IMR-90 (cell line): ENCODE measurements around the gene SEMA5A. TPM values are rescaled to one million over a fixed set of nuclear protein-coding genes. Genes with fewer than 3 reads are reported as not detected.

Source experiments
- ATAC-seq: fragments of 200-7000 bp; cut with Tn5 transposase; 2 replicates; pipeline ENCODE4 v1.9.1; 2020; ENCODE audit warnings: low read depth, mild to moderate bottlenecking, moderate library complexity
- BruUV-seq: library from RNA; stranded (reverse); fragments of 400-500 nt; replicated peaks from 2 replicates; lab custom pipeline; 2021; lab: Mats Ljungman, UMichigan
- CTCF ChIA-PET: fragments of 300-600 bp; formaldehyde crosslinking; extraction: SDS; loops from one replicate; lab custom pipeline; 2021; ENCODE audit warnings: antibody characterized with exemption; lab: Yijun Ruan, JAX
- POLR2A ChIA-PET: fragments of 300-600 bp; sonication (Branson Sonifier 250); formaldehyde crosslinking; loops from one replicate; lab custom pipeline; 2022; ENCODE audit warnings: antibody characterized with exemption; ENCODE audit not compliant: unreplicated experiment; lab: Charles Lee
- DNase-seq: peaks from one replicate; pipeline ENCODE4 v3.0.0; 2013
- H2AFZ ChIP-seq: replicated peaks from 2 replicates; pipeline ENCODE3; 2013; ENCODE audit warnings: low read length, mild to moderate bottlenecking; ENCODE audit not compliant: poor library complexity
- H2AK5ac ChIP-seq: 2 replicates; pipeline ENCODE4 v1.6.1; 2013; ENCODE audit warnings: low read depth, low read length, inconsistent platforms
- H2AK9ac ChIP-seq: replicated peaks from 2 replicates; pipeline ENCODE3; 2013; ENCODE audit warnings: mild to moderate bottlenecking, low read depth, low read length, moderate library complexity; ENCODE audit not compliant: poor library complexity
- H2BK120ac ChIP-seq: 2 replicates; pipeline ENCODE4 v1.6.1; 2013; ENCODE audit warnings: low read depth, low read length, inconsistent platforms
- H2BK15ac ChIP-seq: 3 replicates; pipeline ENCODE4 v1.6.1; 2013; ENCODE audit warnings: low read depth, low read length, inconsistent platforms
- H2BK20ac ChIP-seq: 2 replicates; pipeline ENCODE4 v1.6.1; 2013; ENCODE audit warnings: low read depth, mild to moderate bottlenecking, inconsistent platforms, low read length, moderate library complexity
- H2BK5ac ChIP-seq: 2 replicates; pipeline ENCODE4 v1.6.1; 2013; ENCODE audit warnings: mild to moderate bottlenecking, low read depth, low read length, inconsistent platforms; ENCODE audit not compliant: poor library complexity, severe bottlenecking
- H3K14ac ChIP-seq: replicated peaks from 2 replicates; pipeline ENCODE4 v1.6.1; 2013; ENCODE audit warnings: low read depth, low read length, inconsistent platforms
- H3K18ac ChIP-seq: 2 replicates; pipeline ENCODE4 v1.6.1; 2013; ENCODE audit warnings: low read depth, low read length, control low read depth
- H3K23ac ChIP-seq: 2 replicates; pipeline ENCODE4 v1.6.1; 2013; ENCODE audit warnings: low read depth, low read length, inconsistent platforms
- H3K27ac ChIP-seq: 2 replicates; pipeline ENCODE4 v1.5.1; 2013; ENCODE audit warnings: mild to moderate bottlenecking, control low read depth, low read length; ENCODE audit not compliant: insufficient read depth
- H3K27me3 ChIP-seq: 2 replicates; pipeline ENCODE4 v1.6.1; 2013; ENCODE audit warnings: low read length; ENCODE audit not compliant: control insufficient read depth, insufficient read depth
- H3K36me3 ChIP-seq: 2 replicates; pipeline ENCODE4 v1.6.1; 2013; ENCODE audit warnings: low read length, mixed read lengths; ENCODE audit not compliant: control insufficient read depth, insufficient read depth
- H3K4ac ChIP-seq: 2 replicates; pipeline ENCODE4 v1.6.1; 2013; ENCODE audit warnings: low read depth, low read length, inconsistent platforms
- H3K4me1 ChIP-seq: 2 replicates; pipeline ENCODE4 v1.6.1; 2013; ENCODE audit warnings: low read length, mixed read lengths; ENCODE audit not compliant: control insufficient read depth, insufficient read depth
- H3K4me2 ChIP-seq: 2 replicates; pipeline ENCODE4 v1.6.1; 2013; ENCODE audit warnings: low read depth, mild to moderate bottlenecking, control low read depth, low read length, moderate library complexity
- H3K4me3 ChIP-seq: 2 replicates; pipeline ENCODE4 v1.5.1; 2013; ENCODE audit warnings: low read depth, mild to moderate bottlenecking, control low read depth, low read length, moderate library complexity; ENCODE audit not compliant: insufficient read depth
- H3K56ac ChIP-seq: 2 replicates; pipeline ENCODE4 v1.6.1; 2013; ENCODE audit warnings: low read length, inconsistent platforms; ENCODE audit not compliant: insufficient read depth; ENCODE audit errors: extremely low read depth
- H3K79me1 ChIP-seq, 2 experiments: 2 replicates each; pipeline ENCODE4 v1.6.1; 2013; ENCODE audit warnings: low read length in 2 of 2, inconsistent platforms in 1 of 2, low read depth in 1 of 2
- H3K9ac ChIP-seq: 2 replicates; pipeline ENCODE4 v1.6.1; 2013; ENCODE audit warnings: low read depth, low read length, control low read depth
- H3K9me1 ChIP-seq: 2 replicates; pipeline ENCODE4 v1.6.1; 2013; ENCODE audit warnings: low read length, inconsistent platforms; ENCODE audit not compliant: insufficient read depth
- H3K9me3 ChIP-seq: 2 replicates; pipeline ENCODE4 v1.6.1; 2013; ENCODE audit warnings: low read length; ENCODE audit not compliant: control insufficient read depth, insufficient read depth
- H4K20me1 ChIP-seq: 2 replicates; pipeline ENCODE4 v1.6.1; 2013; ENCODE audit warnings: low read length, inconsistent platforms; ENCODE audit not compliant: insufficient read depth
- H4K5ac ChIP-seq: 2 replicates; pipeline ENCODE4 v1.6.1; 2013; ENCODE audit warnings: mild to moderate bottlenecking, low read depth, low read length, control low read depth
- H4K8ac ChIP-seq, 2 experiments: 2 replicates each; pipeline ENCODE4 v1.6.1; 2013; ENCODE audit warnings: low read depth in 2 of 2, low read length in 2 of 2, control low read depth in 1 of 2, inconsistent platforms in 1 of 2
- H4K91ac ChIP-seq: 2 replicates; pipeline ENCODE4 v1.6.1; 2013; ENCODE audit warnings: low read depth, low read length, inconsistent platforms; ENCODE audit not compliant: insufficient read depth
- NFE2L2 ChIP-seq: fragments of 150-350 bp; IDR thresholded peaks from 2 replicates; pipeline ENCODE4 v1.6.1; 2016; ENCODE audit warnings: low read depth, mild to moderate bottlenecking, low read length
- POLR2A ChIP-seq: IDR thresholded peaks from 2 replicates; pipeline ENCODE4 v1.6.1; 2012; ENCODE audit warnings: mild to moderate bottlenecking, low read depth, low read length
- RAD21 ChIP-seq: IDR thresholded peaks from 2 replicates; pipeline ENCODE4 v1.6.1; 2012; ENCODE audit warnings: low read length, improper control_type of control experiment
- RCOR1 ChIP-seq: IDR thresholded peaks from 2 replicates; pipeline ENCODE4 v1.6.1; 2012; ENCODE audit warnings: mild to moderate bottlenecking, low read length, improper control_type of control experiment; ENCODE audit not compliant: insufficient replicate concordance
- RFX5 ChIP-seq: IDR thresholded peaks from 2 replicates; pipeline ENCODE4 v1.8.0; 2012; ENCODE audit warnings: low read depth, mild to moderate bottlenecking, low read length, moderate library complexity
- WGBS, 2 experiments: methylation state at CpG; one replicate each; pipeline versions ENCODE4 v1.1.5 to v1.1.7; 2013; ENCODE audit warnings: missing lambda C conversion rate in 2 of 2; ENCODE audit not compliant: insufficient read length in 1 of 2; ENCODE audit errors: extremely low coverage in 2 of 2; 5-methylcytosine and 5-hydroxymethylcytosine counted together
- dilution Hi-C: fragments of 300-500 bp; cut with HindIII; formaldehyde crosslinking; loops from one replicate; pipeline ENCODE4 v1.14.3; 2018; ENCODE audit warnings: low sequenced_read_pairs; ENCODE audit not compliant: unreplicated experiment
- in situ Hi-C: fragments of 300-500 bp; cut with MboI; formaldehyde crosslinking; loops from 3 replicates; pipeline ENCODE4 v1.14.3; 2019; ENCODE audit warnings: low sequenced_read_pairs, inconsistent platforms, mixed read lengths
- intact Hi-C: fragments of 100-400 bp; cut with micrococcal nuclease; formaldehyde crosslinking; loops from 2 replicates; pipeline ENCODE4 v1.10.0; 2022
- polyA plus RNA-seq, 3 experiments: library from polyadenylated mRNA; depleted of rRNA; stranded (reverse); fragments of >200 nt; gene quantifications; 2 replicates each; pipeline ENCODE4 v1.2.3, GENCODE V29; 2012; ENCODE audit warnings: low replicate concordance in 1 of 3
- total RNA-seq: library from RNA; depleted of rRNA; stranded (reverse); fragments of >200 nt; gene quantifications from 2 replicates; pipeline ENCODE4 v1.2.3, GENCODE V29; 2012
- TF ChIP-seq, protein P1 (sequence below): fragments of 150-350 bp; IDR thresholded peaks from 2 replicates; pipeline ENCODE4 v1.6.1; 2016; ENCODE audit warnings: low read depth, mild to moderate bottlenecking, low read length, moderate library complexity, borderline replicate concordance
- TF ChIP-seq, protein P2 (sequence below): conservative IDR thresholded peaks from 2 replicates; pipeline ENCODE4 v1.5.1; 2012; ENCODE audit warnings: mild to moderate bottlenecking, low read depth, low read length, improper control_type of control experiment
- TF ChIP-seq, protein P3 (sequence below): fragments of 150-350 bp; IDR thresholded peaks from 2 replicates; pipeline ENCODE4 v1.6.1; 2017; ENCODE audit warnings: mild to moderate bottlenecking, antibody characterized with exemption, low read length, low read depth

Gene SEMA5A
- total and polyA plus RNA-seq, 2 of the 4 experiments (the other 2 are of a cell fraction): 8.2 to 9.9 TPM

DNA sequence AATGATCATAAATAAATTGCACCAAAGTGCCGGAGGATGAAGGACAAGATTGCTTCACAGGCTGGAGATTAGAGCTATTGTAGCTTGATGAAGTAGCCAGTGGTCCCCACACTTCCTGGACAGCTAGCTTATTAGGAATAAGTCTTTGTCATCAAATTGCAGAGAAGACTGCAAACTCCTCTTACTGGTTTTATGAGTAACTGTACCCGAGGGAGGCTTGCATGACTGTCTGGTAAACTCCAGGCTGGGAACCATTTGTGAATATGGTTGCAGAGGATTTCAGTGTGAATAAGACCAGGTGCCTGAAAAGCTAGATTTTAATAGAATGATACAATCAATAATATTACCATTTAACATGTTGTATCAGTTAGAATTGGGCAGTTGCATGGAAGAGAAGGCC, 36.5 kb upstream of the SEMA5A start:
- BruUV-seq: no TSS peak
- Histone ChIP-seq H2AK9ac (no peak overlapping the region), H3K14ac (no peak overlapping the region), H3K4me3 (no peak overlapping the region), H4K5ac (no peak overlapping the region), H3K4me1 (no peaks in the 10 kb centered on the region), H4K91ac (no peak overlapping the region), H3K27ac (no peak overlapping the region), H2AFZ (peak overlapping the region; percentile 4), H4K20me1 (no peaks in the 10 kb centered on the region), H3K18ac (no peak overlapping the region), H3K27me3 (no peaks in the 10 kb centered on the region), H2AK5ac (no peak overlapping the region), H3K4ac (no peak overlapping the region), H3K79me1 (no peaks in the 10 kb centered on the region), H3K9ac (no peak overlapping the region), H3K36me3 (no peaks in the 10 kb centered on the region), H3K4me2 (no peak overlapping the region), H2BK120ac (no peak overlapping the region), H2BK20ac (no peak overlapping the region), H3K9me1 (peaks cover 3% of the 10 kb centered on the region; the same call in 1 of the 2 replicates), H3K23ac (peak overlapping the region; percentile 42; the same call in 1 of the 2 replicates), H2BK15ac (no peak overlapping the region), H3K9me3 (no peaks in the 10 kb centered on the region; the same call in 1 of the 2 replicates), H2BK5ac (no peak overlapping the region), H4K8ac (no peak overlapping the region), H3K56ac (no peak overlapping the region)
- ChIA-PET POLR2A (no interaction called here), CTCF (no interaction called here)
- intact Hi-C loops: no loop called here
- DNase-seq: peak; percentile 18
- WGBS, 2 experiments: no CpG with 5 or more reads among the region's 2 CpGs
- dilution Hi-C loops: no loop called here
- in situ Hi-C loops: no loop called here
- ATAC-seq: no peak
- TF ChIP-seq RCOR1 (no peak), POLR2A (no peak), RFX5 (no peak), RAD21 (no peak), NFE2L2 (no peak)
- TF ChIP-seq, protein P1, sequence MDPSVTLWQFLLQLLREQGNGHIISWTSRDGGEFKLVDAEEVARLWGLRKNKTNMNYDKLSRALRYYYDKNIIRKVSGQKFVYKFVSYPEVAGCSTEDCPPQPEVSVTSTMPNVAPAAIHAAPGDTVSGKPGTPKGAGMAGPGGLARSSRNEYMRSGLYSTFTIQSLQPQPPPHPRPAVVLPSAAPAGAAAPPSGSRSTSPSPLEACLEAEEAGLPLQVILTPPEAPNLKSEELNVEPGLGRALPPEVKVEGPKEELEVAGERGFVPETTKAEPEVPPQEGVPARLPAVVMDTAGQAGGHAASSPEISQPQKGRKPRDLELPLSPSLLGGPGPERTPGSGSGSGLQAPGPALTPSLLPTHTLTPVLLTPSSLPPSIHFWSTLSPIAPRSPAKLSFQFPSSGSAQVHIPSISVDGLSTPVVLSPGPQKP: no peak
- TF ChIP-seq, protein P2, sequence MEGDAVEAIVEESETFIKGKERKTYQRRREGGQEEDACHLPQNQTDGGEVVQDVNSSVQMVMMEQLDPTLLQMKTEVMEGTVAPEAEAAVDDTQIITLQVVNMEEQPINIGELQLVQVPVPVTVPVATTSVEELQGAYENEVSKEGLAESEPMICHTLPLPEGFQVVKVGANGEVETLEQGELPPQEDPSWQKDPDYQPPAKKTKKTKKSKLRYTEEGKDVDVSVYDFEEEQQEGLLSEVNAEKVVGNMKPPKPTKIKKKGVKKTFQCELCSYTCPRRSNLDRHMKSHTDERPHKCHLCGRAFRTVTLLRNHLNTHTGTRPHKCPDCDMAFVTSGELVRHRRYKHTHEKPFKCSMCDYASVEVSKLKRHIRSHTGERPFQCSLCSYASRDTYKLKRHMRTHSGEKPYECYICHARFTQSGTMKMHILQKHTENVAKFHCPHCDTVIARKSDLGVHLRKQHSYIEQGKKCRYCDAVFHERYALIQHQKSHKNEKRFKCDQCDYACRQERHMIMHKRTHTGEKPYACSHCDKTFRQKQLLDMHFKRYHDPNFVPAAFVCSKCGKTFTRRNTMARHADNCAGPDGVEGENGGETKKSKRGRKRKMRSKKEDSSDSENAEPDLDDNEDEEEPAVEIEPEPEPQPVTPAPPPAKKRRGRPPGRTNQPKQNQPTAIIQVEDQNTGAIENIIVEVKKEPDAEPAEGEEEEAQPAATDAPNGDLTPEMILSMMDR: no peak
- TF ChIP-seq, protein P3, sequence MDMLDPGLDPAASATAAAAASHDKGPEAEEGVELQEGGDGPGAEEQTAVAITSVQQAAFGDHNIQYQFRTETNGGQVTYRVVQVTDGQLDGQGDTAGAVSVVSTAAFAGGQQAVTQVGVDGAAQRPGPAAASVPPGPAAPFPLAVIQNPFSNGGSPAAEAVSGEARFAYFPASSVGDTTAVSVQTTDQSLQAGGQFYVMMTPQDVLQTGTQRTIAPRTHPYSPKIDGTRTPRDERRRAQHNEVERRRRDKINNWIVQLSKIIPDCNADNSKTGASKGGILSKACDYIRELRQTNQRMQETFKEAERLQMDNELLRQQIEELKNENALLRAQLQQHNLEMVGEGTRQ: no peak
